MM.1S (cell line): ENCODE results near the gene PTPRF.

ENCODE experiments used
- CTCF ChIP-seq: fragments of 300-600 bp; sonication (generic); IDR thresholded peaks from 2 replicates; pipeline ENCODE4 v1.5.1; 2016; ENCODE audit warnings: antibody characterized with exemption, low read length, mixed read lengths
- EZH2 ChIP-seq: fragments of 300-600 bp; sonication (generic); optimal IDR thresholded peaks from 2 replicates; pipeline ENCODE3; 2017; ENCODE audit warnings: low read depth, mild to moderate bottlenecking, antibody characterized with exemption, low read length, mixed read lengths
- EZH2phosphoT487 ChIP-seq: fragments of 300-600 bp; sonication (generic); IDR thresholded peaks from 2 replicates; pipeline ENCODE4 v1.6.1; 2018; ENCODE audit warnings: antibody characterized with exemption, low read length

- no peak for TF ChIP-seq CTCF
- TF ChIP-seq EZH2phosphoT487: no peak
- no peak for TF ChIP-seq EZH2
Measured at GRCh38 chr1:43531107-43531905, 623 bp downstream of the PTPRF start.
